GM19099 (cell line): ENCODE results near the gene ZHX3.

Experiments
- POLR2A ChIP-seq: IDR thresholded peaks from 3 replicates; pipeline ENCODE4 v1.6.1; 2011; ENCODE audit warnings: low read depth; ENCODE audit not compliant: insufficient read length; ENCODE audit errors: extremely low read depth

Gene ZHX3

DNA sequence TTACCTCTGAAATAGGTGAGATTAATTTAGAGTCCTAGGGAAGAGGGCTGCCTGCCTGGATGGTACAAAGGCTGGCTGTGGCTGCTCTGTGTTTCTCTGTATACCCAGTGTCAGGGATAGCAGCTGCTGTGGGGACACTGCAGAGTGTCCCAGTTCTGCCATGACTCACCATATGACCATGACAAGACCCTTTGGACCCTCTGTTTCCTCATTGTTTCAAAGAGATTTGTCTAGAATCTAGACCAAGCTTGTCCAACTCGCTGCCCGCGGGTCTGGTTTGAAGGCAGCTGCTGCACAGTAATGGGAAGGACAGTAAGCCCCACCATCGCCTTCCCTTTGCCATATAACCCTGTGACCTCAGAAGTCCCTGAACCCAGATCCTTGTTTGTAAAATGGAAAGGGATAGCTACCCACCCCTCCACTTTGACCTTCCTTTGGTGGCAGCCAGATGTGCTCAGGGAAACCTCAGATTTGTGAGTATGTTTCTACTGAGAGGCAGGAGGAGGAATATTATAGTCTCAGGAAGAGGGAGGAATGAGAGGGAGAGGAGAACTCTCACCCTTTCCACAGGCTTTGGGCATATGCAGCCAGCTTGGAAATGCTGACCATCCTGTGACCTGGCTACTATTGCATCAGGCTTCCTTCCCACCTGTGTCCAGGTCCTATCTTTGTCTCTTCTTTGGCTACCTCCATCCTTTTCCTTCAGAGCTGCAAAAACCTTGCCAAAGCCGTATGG, 166.2 kb downstream of the ZHX3 start:
- no peak for TF ChIP-seq POLR2A

DNA sequence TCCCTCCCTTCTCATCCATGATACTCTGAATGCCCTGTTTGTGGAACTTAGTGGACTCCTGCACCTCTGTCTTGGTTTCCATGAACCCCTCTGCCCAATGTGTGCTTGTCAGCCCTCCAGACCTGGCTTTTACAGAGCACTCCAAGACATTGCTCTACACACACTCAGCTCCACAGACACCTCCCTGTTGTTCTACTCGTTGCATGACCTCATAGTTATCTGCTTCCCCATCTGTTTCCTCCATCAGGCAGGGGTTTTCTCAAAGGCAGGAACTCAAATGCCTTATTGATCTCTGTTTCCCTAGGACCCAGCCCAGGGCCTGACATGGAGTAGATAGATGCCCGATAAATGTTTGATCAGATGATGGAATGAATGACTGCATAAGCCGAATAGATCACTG, 166.9 kb downstream of the ZHX3 start:
- no peak for TF ChIP-seq POLR2A

DNA sequence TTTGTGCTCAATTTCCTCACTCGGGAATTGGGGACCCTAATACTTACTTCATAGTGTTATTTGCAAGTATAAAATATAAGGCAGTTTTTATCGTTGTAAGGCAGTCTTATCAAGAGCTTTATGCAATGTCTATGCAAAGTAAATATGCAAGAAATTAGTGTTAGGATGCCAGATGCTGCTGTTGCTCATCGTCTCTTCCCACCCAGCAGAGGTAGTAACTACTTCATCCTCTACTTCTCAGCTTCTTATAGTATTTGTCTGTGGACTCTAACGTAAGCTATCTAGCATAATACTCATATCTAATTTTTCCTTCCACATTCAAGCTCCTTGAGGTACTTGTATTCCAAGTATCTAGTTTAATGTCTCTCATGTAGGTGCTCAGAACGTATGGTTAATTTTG, 168.6 kb downstream of the ZHX3 start:
- TF ChIP-seq POLR2A, result no peak

DNA sequence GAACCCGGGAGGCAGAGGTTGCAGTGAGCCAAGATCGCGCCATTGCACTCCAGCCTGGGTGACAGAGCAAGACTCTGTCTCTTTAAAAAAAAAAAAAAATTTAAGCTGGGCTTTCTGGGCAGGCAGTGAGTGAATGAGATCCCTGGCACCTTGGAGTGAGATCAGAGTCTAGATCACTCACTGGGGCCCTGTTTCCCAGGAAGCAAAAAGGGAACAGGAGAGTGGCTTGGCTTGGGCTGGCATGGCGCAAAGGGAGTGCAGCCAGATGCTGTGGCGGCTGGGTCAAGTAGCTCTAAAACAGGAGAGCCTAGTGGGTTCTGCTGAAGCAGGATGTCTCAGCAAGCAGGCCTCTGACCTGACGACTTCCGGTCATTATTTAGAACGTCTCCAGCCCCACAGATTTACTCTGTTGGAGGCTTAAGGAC, 169.8 kb downstream of the ZHX3 start:
- TF ChIP-seq POLR2A, result no peak

DNA sequence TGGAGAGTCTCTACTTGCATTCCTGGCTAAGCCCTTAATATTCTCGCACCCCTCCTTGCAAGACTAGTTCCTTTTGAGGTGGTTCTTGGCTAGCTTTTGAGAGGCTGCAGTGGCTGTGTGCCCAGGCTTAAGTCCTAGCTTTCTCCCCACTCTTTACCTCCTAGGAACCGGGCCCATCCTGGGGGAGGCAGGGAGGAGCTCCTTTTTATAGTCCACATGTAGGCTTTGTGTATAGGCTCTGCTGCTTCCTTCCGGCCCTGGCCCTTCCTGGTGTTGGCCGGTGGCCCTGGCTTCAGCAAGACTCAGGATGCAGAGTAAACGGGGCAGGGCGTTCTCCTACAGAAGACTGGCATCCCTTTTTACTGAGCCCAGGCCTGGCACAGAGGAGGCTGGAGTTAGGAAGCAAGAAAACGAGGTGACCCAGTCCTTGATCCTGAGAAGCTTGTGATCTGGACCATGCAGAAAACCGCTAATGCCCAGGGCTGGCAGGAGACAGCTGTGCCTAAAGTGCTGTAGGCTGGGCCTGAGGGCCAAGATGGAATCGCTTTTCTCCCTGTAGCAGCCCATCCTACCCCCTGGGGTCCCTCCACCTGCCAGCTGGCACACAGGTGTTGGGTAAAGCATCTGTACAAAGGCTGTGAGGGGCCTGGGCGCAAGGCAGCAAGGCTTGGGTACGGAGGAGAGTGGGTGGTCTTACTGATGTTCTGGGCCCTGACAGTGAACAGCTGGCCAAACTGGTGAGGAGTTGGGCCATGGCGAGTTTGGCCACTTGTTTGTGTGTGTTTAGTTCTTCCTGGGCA, 171.5 kb downstream of the ZHX3 start:
- no peak for TF ChIP-seq POLR2A

DNA sequence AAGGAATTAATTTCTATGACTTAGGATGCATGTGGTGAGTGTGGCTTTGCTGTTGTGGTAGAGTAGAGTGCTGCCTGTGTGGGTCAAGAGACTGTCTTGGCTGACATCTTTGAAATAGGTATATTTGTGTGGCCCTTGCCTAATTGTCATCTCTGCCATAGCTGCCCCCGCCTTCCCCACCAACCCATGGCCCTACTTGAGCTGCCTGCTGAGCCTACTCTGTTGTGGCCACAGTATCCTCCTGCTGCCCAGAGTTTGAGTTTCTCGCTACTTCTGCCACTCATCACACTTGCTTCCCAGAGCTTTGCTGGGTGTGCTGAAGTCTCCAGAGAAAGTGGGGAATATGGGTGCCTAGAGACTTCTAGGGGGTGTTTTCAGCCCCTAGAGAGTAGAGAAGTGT, 172.2 kb downstream of the ZHX3 start:
- TF ChIP-seq POLR2A, result no peak

DNA sequence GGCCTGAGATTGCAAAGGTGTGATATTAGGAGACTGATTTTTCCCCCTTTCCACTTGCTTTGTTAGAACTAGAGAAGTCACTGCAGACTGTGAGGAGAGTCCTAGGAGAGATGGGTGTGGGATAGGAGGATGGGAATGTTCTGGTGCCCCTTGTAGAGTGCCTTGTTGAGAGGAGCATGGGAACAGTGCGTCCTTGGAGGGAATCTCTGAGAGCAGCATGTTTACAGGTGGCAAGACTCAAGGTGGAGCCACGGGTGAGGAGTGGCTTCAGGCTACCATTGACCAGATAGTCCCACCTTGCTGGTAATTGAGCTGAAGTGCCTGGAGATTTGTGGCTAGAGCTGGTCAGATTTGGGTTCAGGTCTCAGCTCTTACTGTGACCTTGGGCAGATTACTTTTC, 174.2 kb downstream of the ZHX3 start:
- no peak for TF ChIP-seq POLR2A

DNA sequence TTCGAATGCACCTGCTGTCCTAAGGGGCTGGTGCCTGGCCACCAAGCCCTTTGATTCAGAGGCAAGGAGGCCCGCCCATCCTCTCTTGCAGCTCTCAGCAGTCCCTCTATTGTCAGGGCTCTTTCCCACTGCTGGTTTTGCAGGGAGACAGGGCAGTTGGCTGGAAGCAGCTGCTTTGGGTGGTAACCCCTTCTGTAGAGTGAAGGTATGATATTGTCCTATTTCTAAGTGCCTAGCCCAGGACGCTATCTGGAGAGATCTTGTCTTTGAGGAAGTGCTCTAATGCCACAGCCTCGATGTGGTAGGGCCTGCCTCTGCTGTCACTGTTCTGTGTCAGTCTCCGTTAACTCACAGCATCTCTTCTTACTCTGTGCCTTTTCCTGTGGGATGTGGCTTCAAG, 174.6 kb downstream of the ZHX3 start:
- no peak for TF ChIP-seq POLR2A

DNA sequence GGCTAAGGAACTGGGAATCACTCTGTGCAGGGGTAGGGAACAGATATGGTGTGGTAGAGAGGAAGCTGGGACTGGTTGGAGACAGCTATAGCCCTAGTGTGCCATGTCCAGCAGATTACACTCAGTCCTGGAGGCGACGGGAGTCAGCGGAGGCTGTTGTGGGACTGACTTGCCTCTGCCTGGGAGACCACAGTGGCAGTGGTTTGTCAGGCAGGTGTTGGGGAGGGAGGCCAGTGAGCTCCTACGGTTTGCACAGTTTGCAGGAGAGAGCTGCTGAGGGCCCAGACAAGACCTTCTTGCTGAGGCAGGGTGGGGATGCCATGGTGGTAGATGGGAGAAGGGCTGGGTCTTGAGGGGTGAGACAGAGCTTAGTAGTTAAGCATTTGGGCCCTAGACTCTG, 175.3 kb downstream of the ZHX3 start:
- no peak for TF ChIP-seq POLR2A

DNA sequence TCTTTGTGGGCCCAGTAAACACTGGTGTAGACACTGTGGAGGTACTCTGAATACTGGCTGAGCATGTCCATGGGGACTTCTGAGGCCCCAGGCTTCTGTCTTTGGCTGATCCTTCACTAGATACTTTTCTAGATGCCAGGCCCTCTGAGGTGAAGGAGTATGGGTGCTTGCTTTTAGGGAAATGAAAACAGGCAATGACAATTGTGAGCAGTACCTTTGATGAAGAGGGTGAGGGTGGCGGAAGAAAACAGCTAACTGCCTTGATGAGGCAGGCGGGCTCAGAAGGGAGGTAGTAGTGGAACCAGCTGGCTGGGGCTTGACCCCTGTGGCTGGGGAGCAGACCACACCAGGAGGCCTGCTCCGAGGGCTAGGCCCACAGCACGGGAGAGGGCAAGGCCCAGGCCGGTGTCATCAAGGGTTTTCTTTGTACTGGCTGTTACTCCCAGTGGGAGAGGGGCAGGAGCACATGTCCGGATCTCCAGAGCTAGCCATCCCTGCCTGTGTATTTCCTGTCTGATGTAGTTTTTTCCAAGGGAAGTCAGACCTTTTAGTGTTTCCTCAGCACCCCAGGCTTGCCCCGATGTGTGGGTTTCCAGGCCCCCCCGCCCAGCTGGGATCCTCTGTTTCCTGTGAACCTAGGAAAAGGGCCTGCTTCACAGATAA, 176.2 kb downstream of the ZHX3 start:
- no peak for TF ChIP-seq POLR2A

DNA sequence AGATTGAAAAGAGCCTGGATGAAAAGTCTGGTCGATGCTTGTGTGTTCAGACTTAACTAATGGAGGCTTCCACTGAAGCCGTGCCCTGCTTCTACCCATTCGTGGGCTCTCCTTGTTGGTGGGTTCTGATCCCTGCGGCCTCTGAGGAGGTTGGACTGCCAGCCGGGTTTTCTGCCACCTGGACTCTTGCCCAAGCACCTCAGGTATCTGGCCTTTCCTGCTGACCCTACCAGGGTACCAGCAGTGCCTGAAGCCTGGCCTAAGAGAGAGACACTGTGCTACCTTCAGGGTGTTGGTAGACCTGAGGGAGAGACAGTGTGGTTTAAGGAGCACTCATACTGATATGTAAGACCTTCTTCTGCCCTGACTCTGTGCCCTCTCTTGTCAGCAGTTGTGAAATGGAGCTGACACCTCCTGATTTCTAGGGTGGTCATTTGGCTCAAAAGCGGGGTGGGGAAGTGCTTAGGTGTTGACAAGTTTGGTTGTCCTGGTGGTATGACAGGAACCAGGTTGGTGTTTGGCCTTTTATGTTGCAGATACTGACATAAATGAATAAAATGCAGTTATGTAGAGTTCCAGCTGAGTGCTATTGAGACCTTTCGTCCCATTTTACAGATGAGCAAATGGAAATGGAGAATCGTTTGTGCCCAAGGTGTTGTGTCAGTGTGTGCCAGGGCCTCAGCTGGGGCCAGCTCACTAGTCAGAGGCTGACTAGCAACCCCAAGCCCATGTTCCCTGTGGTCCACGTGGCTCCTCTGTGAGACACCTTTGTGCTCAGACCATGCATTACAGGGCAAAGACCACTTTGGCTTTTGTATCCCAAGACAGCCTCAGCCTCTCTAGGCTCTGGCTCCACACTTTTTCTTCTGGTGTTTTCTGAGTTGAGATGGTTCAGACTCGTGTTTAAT, 177.1 kb downstream of the ZHX3 start:
- no peak for TF ChIP-seq POLR2A

DNA sequence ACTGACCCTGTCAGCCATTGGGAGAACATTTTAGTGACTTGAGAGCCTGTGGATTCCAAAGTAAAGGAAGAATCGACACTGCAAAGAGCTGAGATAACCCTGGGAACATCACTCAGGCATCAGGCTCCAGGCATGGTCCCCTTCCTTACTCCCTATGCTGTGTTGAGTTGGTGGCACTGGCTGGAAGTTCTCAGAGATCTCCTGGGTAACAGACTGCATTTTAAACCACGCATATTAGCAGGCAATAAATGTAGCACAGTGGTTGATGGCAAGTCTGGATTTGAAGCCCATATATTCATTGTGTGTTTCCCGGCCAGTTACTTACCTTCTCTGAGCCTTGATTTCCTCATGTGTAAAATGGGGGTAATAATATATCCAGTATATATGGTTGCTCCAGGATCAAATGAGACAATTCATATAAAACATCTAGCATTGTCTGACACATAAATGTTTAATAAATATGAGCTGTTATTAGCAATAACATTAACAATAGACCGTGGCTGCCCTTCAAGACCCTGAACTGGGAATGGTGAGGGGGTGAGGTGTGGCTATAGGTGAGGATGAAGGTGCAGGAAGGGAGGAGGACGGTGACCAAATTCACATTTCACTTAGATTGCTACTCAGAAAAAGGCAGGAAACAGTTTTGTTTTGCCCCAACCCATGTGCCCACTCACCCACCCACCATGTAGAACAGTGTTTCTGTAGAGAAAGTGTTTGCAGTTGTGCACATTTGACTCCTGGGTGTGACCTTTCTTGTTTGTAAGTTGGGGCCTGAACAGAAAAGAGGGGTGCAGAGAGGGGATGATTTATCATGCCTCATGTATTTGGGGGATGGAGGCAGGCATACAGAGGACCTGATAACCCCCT, 178.1 kb downstream of the ZHX3 start:
- no peak for TF ChIP-seq POLR2A

DNA sequence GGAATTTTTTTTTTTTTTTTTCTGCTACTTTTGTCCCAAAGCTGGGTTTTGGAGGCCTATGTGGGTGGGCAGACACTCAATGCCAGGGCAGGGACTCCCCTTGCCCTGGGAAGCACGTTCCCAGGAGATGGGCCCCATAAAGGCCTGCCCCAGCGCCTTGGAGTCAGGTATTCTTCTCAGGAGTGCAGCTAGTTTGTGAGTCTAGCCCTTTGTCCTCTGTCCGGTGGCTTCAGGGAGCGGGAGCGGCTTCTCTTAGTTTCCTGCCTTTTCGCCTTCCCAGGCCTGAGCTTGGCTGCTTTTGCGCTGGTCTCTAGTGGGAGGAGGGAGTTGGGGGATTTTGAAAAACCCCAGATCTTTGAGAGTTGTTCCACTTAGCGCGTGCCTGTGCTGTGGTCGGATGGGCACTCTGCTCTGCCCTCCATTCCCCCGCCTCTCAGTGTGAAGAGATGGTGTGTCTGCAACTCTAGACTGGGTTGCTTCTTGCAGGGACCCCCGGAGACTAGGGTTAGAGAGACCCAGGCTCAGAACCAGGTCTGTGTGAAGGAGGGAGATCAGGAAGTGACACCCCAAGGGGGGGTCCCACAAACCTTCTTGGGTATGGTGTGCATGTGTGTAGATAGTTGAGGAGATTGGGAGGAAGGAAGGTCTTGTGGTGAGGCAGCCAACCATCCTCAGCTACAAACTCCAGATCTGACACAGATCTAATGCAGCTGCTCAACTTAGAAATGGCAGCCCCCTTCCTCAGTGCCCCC, 178.9 kb downstream of the ZHX3 start:
- TF ChIP-seq POLR2A, result no peak
